Naive B cell (primary cell): ENCODE measurements around the gene SLC25A38. TPM values are rescaled to one million over a fixed set of nuclear protein-coding genes. Genes with fewer than 3 reads are reported as not detected.

Experiments used
- ATAC-seq, 2 donors: fragments of 150-1000 bp; cut with Tn5 transposase; 2 replicates each; pipeline ENCODE4 v1.10.0; 2021; ENCODE audit warnings: low read depth in 2 of 2, mild to moderate bottlenecking in 2 of 2, moderate library complexity in 2 of 2
- DNase-seq: peaks from one replicate; pipeline ENCODE4 v3.0.0; 2022
- H3K27ac Mint-ChIP-seq, 6 donors: one replicate each; pipeline ENCODE4 v1.8.0; 2020 to 2022; ENCODE audit warnings: mild to moderate bottlenecking in 6 of 6, mixed read lengths in 6 of 6, moderate library complexity in 5 of 6, inconsistent platforms in 2 of 6
- H3K27me3 Mint-ChIP-seq, 3 donors: one replicate each; pipeline ENCODE4 v1.8.0; 2021 to 2022; ENCODE audit warnings: mixed read lengths in 3 of 3, mild to moderate bottlenecking in 1 of 3
- H3K36me3 Mint-ChIP-seq, 2 donors: one replicate each; pipeline ENCODE4 v1.8.0; 2020 to 2022; ENCODE audit warnings: mixed read lengths in 2 of 2, inconsistent platforms in 1 of 2, mild to moderate bottlenecking in 1 of 2
- H3K4me1 Mint-ChIP-seq, 3 donors: one replicate each; pipeline ENCODE4 v1.8.0; 2020 to 2022; ENCODE audit warnings: mixed read lengths in 3 of 3, inconsistent platforms in 1 of 3, mild to moderate bottlenecking in 1 of 3, moderate library complexity in 1 of 3
- H3K4me3 Mint-ChIP-seq, 8 donors: one replicate each; pipeline ENCODE4 v1.8.0; 2020 to 2022; ENCODE audit warnings: mild to moderate bottlenecking in 8 of 8, mixed read lengths in 8 of 8, moderate library complexity in 8 of 8, inconsistent platforms in 2 of 8
- H3K9me3 Mint-ChIP-seq, 7 donors: one replicate each; pipeline ENCODE4 v1.8.0; 2020 to 2022; ENCODE audit warnings: mixed read lengths in 7 of 7, mild to moderate bottlenecking in 5 of 7, inconsistent platforms in 2 of 7, moderate library complexity in 1 of 7
- polyA plus RNA-seq, 6 donors: library from polyadenylated mRNA; unstranded; fragments of 300-500 nt; fragmentation: Illumina TruSeq; gene quantifications; one replicate each; pipeline ENCODE4 v1.2.3, GENCODE V29; 2021; ENCODE audit warnings: low read depth in 6 of 6

The SLC25A38 gene
- polyA plus RNA-seq, 6 donors from 2014 or later: 44.4 to 70.4 (median 56.5) TPM

- Mint-ChIP-seq H3K36me3 (peaks cover 0 to 2% of the 10 kb centered on the region in 2 donors), H3K27me3 (peaks cover 0 to 5% (median 0%) of the 10 kb centered on the region in 3 donors), H3K4me1 (peaks cover 24 to 36% (median 25%) of the 10 kb centered on the region in 3 donors), H3K27ac (peak overlapping the region in 1 of 6 donors; percentile 40), H3K9me3 (no peaks in the 10 kb centered on the region), H3K4me3 (peak overlapping the region in 3 of 8 donors; percentile 11 to 64 (median 25))
- DNase-seq: no peak
- ATAC-seq: no peak
These were observed 1.7 kb upstream of the SLC25A38 start for GRCh38 chr3:39381432-39381831.

- DNase-seq: peak; percentile 97
- peaks cover 0 to 6% of the 10 kb centered on the region in 2 donors for H3K36me3 Mint-ChIP-seq
- no peaks in the 10 kb centered on the region for H3K27me3 Mint-ChIP-seq
- peak overlapping the region; percentile 98 to 100 (median 99) for H3K27ac Mint-ChIP-seq
- H3K9me3 Mint-ChIP-seq: no peaks in the 10 kb centered on the region
- H3K4me1 Mint-ChIP-seq: peaks cover 46 to 59% (median 51%) of the 10 kb centered on the region in 3 donors
- H3K4me3 Mint-ChIP-seq: peak overlapping the region; percentile 91 to 100 (median 98)
- ATAC-seq: peak; percentile 81
These were observed 903 bp downstream of the SLC25A38 start for GRCh38 chr3:39383881-39384664.

- peak overlapping the region; percentile 91 to 100 (median 98) for H3K4me3 Mint-ChIP-seq
- ATAC-seq: no peak
- peak overlapping the region; percentile 61 to 100 (median 98) for H3K27ac Mint-ChIP-seq
These were observed 1.5 kb downstream of the SLC25A38 start for GRCh38 chr3:39384665-39385000.

GRCh38 chr3:39385456-39386090 lies 2.4 kb downstream of the SLC25A38 start:
- H3K4me3 Mint-ChIP-seq: peak overlapping the region in 6 of 8 donors; percentile 91 to 99 (median 98)
- peak overlapping the region in 5 of 6 donors; percentile 28 to 98 (median 80) for H3K27ac Mint-ChIP-seq
- peaks cover 5 to 13% of the 10 kb centered on the region in 2 donors for H3K36me3 Mint-ChIP-seq

More at GRCh38 chr3:39384665-39385000, 1.5 kb downstream of the SLC25A38 start:
- H3K9me3 Mint-ChIP-seq: no peaks in the 10 kb centered on the region
- peaks cover 0 to 6% of the 10 kb centered on the region in 2 donors for H3K36me3 Mint-ChIP-seq
- no peaks in the 10 kb centered on the region for H3K27me3 Mint-ChIP-seq
- no peak for DNase-seq
- H3K4me1 Mint-ChIP-seq: peaks cover 52 to 64% (median 56%) of the 10 kb centered on the region in 3 donors

DNA sequence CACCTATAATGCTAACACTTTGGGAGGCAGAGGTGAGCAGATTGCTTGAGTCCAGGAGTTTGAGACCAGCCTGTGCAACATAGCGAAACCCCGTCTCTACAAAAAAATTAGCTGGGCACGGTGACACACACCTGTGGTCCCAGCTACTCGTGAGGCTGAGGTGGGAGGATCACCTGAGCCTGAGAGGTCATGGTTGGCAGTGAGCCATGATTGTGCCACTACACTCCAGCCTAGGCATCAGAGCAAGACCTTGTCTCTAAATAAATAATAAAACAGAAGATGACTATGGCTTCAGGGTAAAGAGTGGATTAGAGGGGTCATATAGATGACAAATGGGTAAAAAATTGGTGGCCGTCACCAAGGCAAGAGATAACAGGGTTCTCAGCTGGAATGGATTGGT lies 3.1 kb downstream of the SLC25A38 start:
- Mint-ChIP-seq H3K9me3 (no peaks in the 10 kb centered on the region), H3K27ac (peak overlapping the region in 3 of 6 donors; percentile 7 to 78 (median 61)), H3K27me3 (no peaks in the 10 kb centered on the region), H3K4me1 (peaks cover 63 to 81% (median 71%) of the 10 kb centered on the region in 3 donors), H3K36me3 (peaks cover 12 to 19% of the 10 kb centered on the region in 2 donors), H3K4me3 (peak overlapping the region in 5 of 8 donors; percentile 7 to 48 (median 32))
- ATAC-seq: no peak
- DNase-seq: no peak

More at GRCh38 chr3:39385456-39386090, 2.4 kb downstream of the SLC25A38 start:
- ATAC-seq (no peak), DNase-seq (no peak)
- peaks cover 58 to 74% (median 66%) of the 10 kb centered on the region in 3 donors for H3K4me1 Mint-ChIP-seq
- no peaks in the 10 kb centered on the region for H3K9me3 Mint-ChIP-seq
- H3K27me3 Mint-ChIP-seq: no peaks in the 10 kb centered on the region

DNA sequence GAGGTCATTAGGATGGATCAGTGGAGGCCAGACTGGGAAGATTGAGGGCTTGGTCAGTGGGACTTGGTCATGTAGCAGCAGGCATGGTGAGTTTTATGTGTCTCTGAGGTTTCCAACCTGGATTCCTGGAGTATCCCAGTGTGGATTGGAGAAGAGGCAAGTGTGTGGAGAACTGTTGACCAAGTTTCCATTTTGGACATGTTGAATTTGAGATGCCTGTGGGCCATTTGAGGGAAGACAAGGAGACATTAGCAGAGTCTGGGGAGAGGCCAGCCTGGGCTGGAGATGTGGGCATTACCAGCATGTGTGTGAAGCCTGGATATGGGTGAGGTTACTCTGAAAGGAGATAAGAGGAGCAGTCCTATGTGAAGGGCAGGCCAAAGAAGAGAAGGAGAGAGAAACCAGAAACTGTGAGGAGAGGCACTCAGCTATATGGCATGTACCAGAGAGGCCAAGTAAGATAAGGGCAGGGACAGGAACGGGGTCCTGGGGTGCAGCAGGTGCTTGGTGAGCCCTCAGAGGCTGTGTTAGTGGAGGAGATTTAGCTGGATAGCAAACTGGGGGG lies 4.3 kb downstream of the SLC25A38 start:
- Mint-ChIP-seq H3K27me3 (no peaks in the 10 kb centered on the region), H3K4me1 (peaks cover 65 to 84% (median 71%) of the 10 kb centered on the region in 3 donors), H3K36me3 (peaks cover 13 to 25% of the 10 kb centered on the region in 2 donors), H3K27ac (peak overlapping the region in 5 of 6 donors; percentile 61 to 90 (median 86)), H3K9me3 (no peaks in the 10 kb centered on the region), H3K4me3 (peak overlapping the region in 7 of 8 donors; percentile 21 to 82 (median 67))
- DNase-seq: no peak
- no peak for ATAC-seq

DNA sequence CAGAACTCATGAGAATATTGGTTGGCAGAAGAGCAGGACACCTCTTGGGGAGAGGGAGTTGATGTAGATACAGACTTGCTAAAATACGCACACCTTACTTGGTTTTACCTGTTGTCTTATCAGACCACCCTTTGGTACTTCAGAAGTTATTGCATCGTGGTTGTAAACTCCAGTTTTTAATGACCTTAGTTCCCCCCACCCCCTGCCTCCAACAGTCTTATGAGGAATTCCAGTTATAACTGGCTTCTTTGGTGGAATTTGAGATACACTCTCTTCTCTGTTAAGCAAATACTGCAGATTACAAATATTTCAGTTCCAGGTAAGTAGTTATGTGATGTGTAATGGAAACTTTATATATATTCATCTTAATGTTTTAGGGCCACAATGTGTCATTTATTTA lies 5.0 kb downstream of the SLC25A38 start:
- ATAC-seq: no peak
- Mint-ChIP-seq H3K9me3 (no peaks in the 10 kb centered on the region), H3K27ac (peak overlapping the region; percentile 41 to 90 (median 85)), H3K27me3 (no peaks in the 10 kb centered on the region), H3K4me1 (peaks cover 63 to 78% (median 69%) of the 10 kb centered on the region in 3 donors), H3K36me3 (peaks cover 13 to 25% of the 10 kb centered on the region in 2 donors), H3K4me3 (peak overlapping the region in 7 of 8 donors; percentile 31 to 85 (median 72))
- no peak for DNase-seq

GRCh38 chr3:39388741-39389248 lies 5.6 kb downstream of the SLC25A38 start:
- Mint-ChIP-seq H3K4me3 (peak overlapping the region; percentile 34 to 85 (median 73)), H3K4me1 (peaks cover 56 to 76% (median 63%) of the 10 kb centered on the region in 3 donors)
- ATAC-seq: peak; percentile 39 to 45

GRCh38 chr3:39390181-39390580 lies 7.0 kb downstream of the SLC25A38 start:
- H3K27ac Mint-ChIP-seq: peak overlapping the region; percentile 16 to 93 (median 84)
- H3K9me3 Mint-ChIP-seq: no peaks in the 10 kb centered on the region
- peak overlapping the region in 6 of 8 donors; percentile 17 to 67 (median 52) for H3K4me3 Mint-ChIP-seq
- DNase-seq (no peak), ATAC-seq (no peak)
- H3K4me1 Mint-ChIP-seq: peaks cover 54 to 67% (median 59%) of the 10 kb centered on the region in 3 donors
- no peaks in the 10 kb centered on the region for H3K27me3 Mint-ChIP-seq
- H3K36me3 Mint-ChIP-seq: peaks cover 25 to 28% of the 10 kb centered on the region in 2 donors

More at GRCh38 chr3:39388741-39389248, 5.6 kb downstream of the SLC25A38 start:
- Mint-ChIP-seq H3K36me3 (peaks cover 15 to 25% of the 10 kb centered on the region in 2 donors), H3K27ac (peak overlapping the region; percentile 41 to 92 (median 72)), H3K27me3 (no peaks in the 10 kb centered on the region), H3K9me3 (no peaks in the 10 kb centered on the region)
- DNase-seq: peak; percentile 54

GRCh38 chr3:39396690-39397089 lies 13.5 kb downstream of the SLC25A38 start:
- ATAC-seq: no peak
- Mint-ChIP-seq H3K27me3 (no peaks in the 10 kb centered on the region), H3K36me3 (peaks cover 21 to 28% of the 10 kb centered on the region in 2 donors), H3K27ac (peak overlapping the region in 1 of 6 donors; percentile 47), H3K4me1 (peaks cover 0 to 2% (median 0%) of the 10 kb centered on the region in 3 donors), H3K9me3 (no peaks in the 10 kb centered on the region), H3K4me3 (no peak overlapping the region)
- no peak for DNase-seq

- Mint-ChIP-seq H3K4me3 (no peak overlapping the region), H3K27ac (no peak overlapping the region), H3K4me1 (no peaks in the 10 kb centered on the region), H3K9me3 (no peaks in the 10 kb centered on the region), H3K27me3 (no peaks in the 10 kb centered on the region), H3K36me3 (peaks cover 18 to 27% of the 10 kb centered on the region in 2 donors)
- ATAC-seq (no peak), DNase-seq (no peak)
These were observed 15.5 kb downstream of the SLC25A38 start for GRCh38 chr3:39398700-39399099.

GRCh38 chr3:39401983-39402382 lies 18.8 kb downstream of the SLC25A38 start:
- no peak overlapping the region for H3K4me3 Mint-ChIP-seq
- no peaks in the 10 kb centered on the region for H3K9me3 Mint-ChIP-seq
- H3K27ac Mint-ChIP-seq: no peak overlapping the region

More at GRCh38 chr3:39401983-39402382, 18.8 kb downstream of the SLC25A38 start:
- H3K4me1 Mint-ChIP-seq: peaks cover 7 to 10% (median 7%) of the 10 kb centered on the region in 3 donors
- DNase-seq (no peak), ATAC-seq (no peak)
- H3K36me3 Mint-ChIP-seq: peaks cover 8 to 9% of the 10 kb centered on the region in 2 donors
- H3K27me3 Mint-ChIP-seq: no peaks in the 10 kb centered on the region
